ENCODE data around the gene CD1E. TPM values are rescaled to one million over a fixed set of nuclear protein-coding genes. Genes with fewer than 3 reads are reported as not detected.

CD1E gene
- not detected in 5 replicates for total RNA-seq (2022; extraction: Qiagen RNA extraction)

GRCh38 chr1:158353303-158354075 lies at the start of gene CD1E:
CD1E (plus strand) TSS chr1:158353894; CDS start chr1:158353989, 95 bp downstream.

GRCh38 chr1:158331481-158332150 lies 22.1 kb upstream of the CD1E start, which contains the start of gene CD1B:
CD1B (minus strand) TSS chr1:158331531; CDS start chr1:158331423, 108 bp downstream.

GRCh38 chr1:158398818-158399514 lies 45.3 kb downstream of the CD1E start, which contains the start of gene OR10T2:
OR10T2 (minus strand) TSS chr1:158399466; CDS start chr1:158399466, 0 bp downstream.

Other genes with a start within 250 kb of the CD1E start
- 0.05 to 0.08 TPM (median 0.07 TPM) in 4 of 5 replicates, not detected in the other for gene CD1D, start 173.0 kb upstream of the CD1E start, total RNA-seq (2022; extraction: Qiagen RNA extraction)
- not detected in 5 replicates for gene CD1A, start 99.5 kb upstream of the CD1E start, total RNA-seq (2022; extraction: Qiagen RNA extraction)
- gene CD1C, start 64.0 kb upstream of the CD1E start, total RNA-seq (2022; extraction: Qiagen RNA extraction) = not detected in 5 replicates
- gene CD1B, start 22.4 kb upstream of the CD1E start, total RNA-seq (2022; extraction: Qiagen RNA extraction) = not detected in 5 replicates
- gene OR10T2, start 45.6 kb downstream of the CD1E start, total RNA-seq (2022; extraction: Qiagen RNA extraction) = not detected in 5 replicates
- not detected in 5 replicates for gene OR10K2, start 72.3 kb downstream of the CD1E start, total RNA-seq (2022; extraction: Qiagen RNA extraction)
- gene OR10K1, start 107.9 kb downstream of the CD1E start, total RNA-seq (2022; extraction: Qiagen RNA extraction) = not detected in 5 replicates
- gene OR10R2, start 118.3 kb downstream of the CD1E start, total RNA-seq (2022; extraction: Qiagen RNA extraction) = not detected in 5 replicates
- not detected in 5 replicates for gene OR6Y1, start 200.5 kb downstream of the CD1E start, total RNA-seq (2022; extraction: Qiagen RNA extraction)
- not detected in 5 replicates for gene OR6P1, start 216.7 kb downstream of the CD1E start, total RNA-seq (2022; extraction: Qiagen RNA extraction)
- gene OR10X1, start 226.0 kb downstream of the CD1E start, total RNA-seq (2022; extraction: Qiagen RNA extraction) = not detected in 5 replicates

All from A549 treated with Hydrocortisone at 1 μM for 4 hours (cell line).